Epithelial cell of proximal tubule (primary cell): Measurements from ENCODE around the gene KRT25. TPM values are rescaled to one million over a fixed set of nuclear protein-coding genes. Genes with fewer than 3 reads are reported as not detected.
A peak's percentile ranks its signal among the peaks of the same experiment; 100 is the strongest.

ENCODE experiments used
- DNase-seq: peaks from one replicate; pipeline ENCODE4 v3.0.0-alpha.2; 2011; ENCODE audit warnings: low read depth
- H3K4me3 ChIP-seq: 2 replicates; pipeline ENCODE4 v1.5.1; 2011; ENCODE audit warnings: low read depth, mild to moderate bottlenecking, low read length
- CTCF ChIP-seq: conservative IDR thresholded peaks from 2 replicates; pipeline ENCODE4 v1.5.1; 2012; ENCODE audit warnings: low read depth, mild to moderate bottlenecking, low read length
- total RNA-seq: library from RNA; depleted of rRNA; stranded (reverse); fragments of >200 nt; gene quantifications from 2 replicates; pipeline ENCODE4 v1.2.3, GENCODE V29; 2015

The KRT25 gene
- total RNA-seq, 1 donor from 2014 or later: 0.17 TPM

GRCh38 chr17:40720899-40721298, 34.2 kb downstream of the KRT25 start:
- peak; percentile 30 for DNase-seq
- no peak overlapping the region for H3K4me3 ChIP-seq
- no peak for TF ChIP-seq CTCF

DNA sequence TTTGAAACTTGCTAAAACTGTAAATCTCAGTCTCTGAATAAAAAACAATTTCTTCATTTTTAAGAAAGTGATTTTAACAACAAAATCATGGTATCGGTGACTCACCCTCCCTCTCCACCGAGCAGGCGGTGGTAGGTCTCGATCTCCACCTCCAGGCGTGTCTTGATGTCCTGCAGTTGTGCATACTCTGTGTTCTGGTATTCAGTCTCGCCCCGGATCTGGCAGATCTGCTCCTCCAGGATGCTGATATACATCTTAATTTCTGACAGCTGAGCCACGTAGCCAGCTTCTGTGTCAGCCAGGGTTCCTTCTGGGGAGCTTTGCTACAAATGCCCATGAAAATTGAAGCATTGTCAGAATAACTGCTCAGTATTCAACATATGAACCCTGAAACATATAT, 36.2 kb downstream of the KRT25 start:
- DNase-seq: no peak
- TF ChIP-seq CTCF: no peak
- H3K4me3 ChIP-seq: no peak overlapping the region

GRCh38 chr17:40717776-40718175, 37.4 kb downstream of the KRT25 start:
- H3K4me3 ChIP-seq: no peak overlapping the region
- no peak for TF ChIP-seq CTCF
- DNase-seq: no peak

DNA sequence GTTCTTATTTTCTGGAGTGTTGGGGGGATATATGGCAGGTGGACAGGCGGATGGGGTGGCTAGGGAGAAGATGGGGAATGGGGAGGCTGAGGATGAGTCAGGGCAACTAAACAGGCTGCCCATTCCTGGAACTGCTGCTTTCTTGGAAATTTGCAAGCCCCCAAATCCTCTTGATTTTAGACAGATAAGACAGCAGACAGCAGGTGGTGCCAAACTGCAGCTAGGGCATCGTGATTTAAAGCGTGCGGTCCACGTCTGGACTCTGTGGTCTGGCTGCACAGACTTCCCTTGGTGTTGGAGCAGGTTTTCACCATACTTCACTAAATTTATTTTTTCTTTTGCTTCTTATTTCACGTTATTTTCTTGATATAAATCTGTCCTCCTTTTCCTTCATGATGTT, 40.7 kb downstream of the KRT25 start:
- no peak overlapping the region for H3K4me3 ChIP-seq
- DNase-seq: no peak
- peak; percentile 47 for TF ChIP-seq CTCF

DNA sequence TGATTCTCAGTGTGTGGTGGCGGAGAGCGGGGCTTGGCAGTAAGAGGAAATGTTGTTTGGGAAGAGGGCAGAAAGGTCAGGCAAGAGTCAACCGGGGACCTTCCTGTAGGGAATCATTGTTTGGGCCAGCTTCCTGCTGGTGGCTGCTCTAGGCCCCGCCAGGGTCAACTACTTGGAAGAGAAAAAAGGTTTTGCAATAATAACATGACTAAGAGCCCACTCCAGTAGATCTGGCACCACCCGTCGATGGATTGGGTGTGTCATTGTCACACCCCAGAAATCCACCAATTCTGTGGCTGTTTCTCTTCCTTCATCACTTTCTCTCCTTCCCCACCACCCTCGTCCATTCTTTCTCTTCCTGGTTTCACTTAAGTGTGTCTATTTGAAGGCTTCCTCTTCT, 47.4 kb downstream of the KRT25 start:
- H3K4me3 ChIP-seq: no peak overlapping the region
- TF ChIP-seq CTCF: no peak
- no peak for DNase-seq

DNA sequence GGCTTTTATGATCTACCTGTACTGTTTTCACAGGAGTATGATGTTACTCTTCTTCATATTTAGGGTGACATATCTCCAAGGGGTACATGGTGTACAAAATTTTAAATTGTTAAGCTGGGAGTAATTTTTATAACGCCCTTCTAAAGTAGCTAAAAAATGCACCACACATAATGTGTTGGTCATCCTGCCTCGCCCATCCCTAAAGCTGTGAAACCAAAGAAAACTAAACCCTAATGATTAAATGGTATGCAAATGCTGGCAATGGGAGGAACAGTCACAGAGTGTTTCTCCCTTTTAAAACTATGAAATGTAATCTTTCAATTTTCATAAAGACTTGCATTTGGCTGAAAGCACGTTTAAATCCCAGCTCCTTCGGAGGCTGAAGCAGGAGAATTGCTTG, 49.5 kb downstream of the KRT25 start:
- TF ChIP-seq CTCF: no peak
- no peak overlapping the region for H3K4me3 ChIP-seq
- no peak for DNase-seq

GRCh38 chr17:40703652-40704051, 51.5 kb downstream of the KRT25 start, which contains the start of gene KRT24:
KRT24 (minus strand) TSS chr17:40703752; CDS start chr17:40703693, 59 bp downstream.
- no peak within 1 kb of the TSS for H3K4me3 ChIP-seq
- TF ChIP-seq CTCF: no peak
- no peak for DNase-seq
